HG03064 (cell line): ENCODE measurements around the gene KRT23.
"Not testable (repeated sequence)": the region's sequence is repeated elsewhere in the genome, so short reads cannot be mapped to it uniquely, and the experiment has no call there.

Experiments
- ATAC-seq: cut with Tn5 transposase; IDR thresholded peaks from one replicate; pipeline ENCODE4 v1.9.1; 2021; ENCODE audit warnings: low read depth; ENCODE audit not compliant: unreplicated experiment

The KRT23 gene

GRCh38 chr17:40951011-40951622 lies 13.7 kb upstream of the KRT23 start:
- ATAC-seq = no peak

GRCh38 chr17:40950176-40950575 lies 12.7 kb upstream of the KRT23 start:
- no peak for ATAC-seq

- ATAC-seq = no peak
Measured at GRCh38 chr17:40949418-40949817, 12.0 kb upstream of the KRT23 start.

GRCh38 chr17:40947929-40948328 lies 10.5 kb upstream of the KRT23 start:
- ATAC-seq = no peak

GRCh38 chr17:40945414-40945813 lies 8.0 kb upstream of the KRT23 start:
- no peak for ATAC-seq

- ATAC-seq = no peak
Measured at GRCh38 chr17:40944531-40944930, 7.1 kb upstream of the KRT23 start.

- ATAC-seq = no peak
Measured at GRCh38 chr17:40942553-40942952, 5.1 kb upstream of the KRT23 start.

- no peak for ATAC-seq
Measured at GRCh38 chr17:40940266-40940665, 2.8 kb upstream of the KRT23 start.

GRCh38 chr17:40938981-40939380 lies 1.5 kb upstream of the KRT23 start:
- no peak for ATAC-seq

- no peak for ATAC-seq
Measured at GRCh38 chr17:40936976-40937375, 470 bp downstream of the KRT23 start.

- no peak for ATAC-seq
Measured at GRCh38 chr17:40936437-40936971, 942 bp downstream of the KRT23 start.

- ATAC-seq = no peak
Measured at GRCh38 chr17:40935624-40936023, 1.8 kb downstream of the KRT23 start.

- no peak for ATAC-seq
Measured at GRCh38 chr17:40932608-40933007, 4.8 kb downstream of the KRT23 start.

- no peak for ATAC-seq
Measured at GRCh38 chr17:40931311-40931710, 6.1 kb downstream of the KRT23 start.

- no peak for ATAC-seq
Measured at GRCh38 chr17:40926341-40926740, 11.1 kb downstream of the KRT23 start.

- no peak for ATAC-seq
Measured at GRCh38 chr17:40922239-40922638, 15.2 kb downstream of the KRT23 start.

GRCh38 chr17:40921026-40921425 lies 16.4 kb downstream of the KRT23 start:
- no peak for ATAC-seq

GRCh38 chr17:40917116-40917515 lies 20.3 kb downstream of the KRT23 start:
- not testable (repeated sequence) for ATAC-seq

- ATAC-seq = no peak
Measured at GRCh38 chr17:40916366-40916765, 21.1 kb downstream of the KRT23 start.

- no peak for ATAC-seq
Measured at GRCh38 chr17:40915721-40916256, 21.7 kb downstream of the KRT23 start.

GRCh38 chr17:40915199-40915661 lies 22.2 kb downstream of the KRT23 start:
- no peak for ATAC-seq

- ATAC-seq = no peak
Measured at GRCh38 chr17:40914075-40914855, 23.2 kb downstream of the KRT23 start.
